Right lobe of liver (tissue), 6 donors: Measurements from ENCODE around the gene CTIF. TPM values are rescaled to one million over a fixed set of nuclear protein-coding genes. Genes with fewer than 3 reads are reported as not detected.

Experiments used
- ATAC-seq, 4 donors: fragments of 200-7000 bp; cut with Tn5 transposase; one replicate each; pipeline ENCODE4 v1.9.1; 2020; ENCODE audit warnings: mild to moderate bottlenecking in 4 of 4, moderate library complexity in 4 of 4
- DNase-seq, 3 donors: peaks; one replicate each; pipeline ENCODE4 v3.0.0-alpha.2; 2020
- H3K27ac ChIP-seq, 3 donors: fragments of 200-600 bp; one replicate each; pipeline ENCODE4 v1.8.0; 2022
- H3K27me3 ChIP-seq, 2 donors: fragments of 200-600 bp; one replicate each; pipeline ENCODE4 v1.8.0; 2022
- H3K36me3 ChIP-seq, 4 donors: fragments of 200-600 bp; sonication (generic) in 1 of 4; one replicate each; pipeline versions ENCODE4 v1.5.1 to v1.8.0; 2017 to 2022; ENCODE audit warnings: control low read depth in 1 of 4
- H3K4me1 ChIP-seq, 4 donors: fragments of 200-600 bp; sonication (generic) in 1 of 4; one replicate each; pipeline versions ENCODE4 v1.5.1 to v1.8.0; 2017 to 2022; ENCODE audit warnings: control low read depth in 1 of 4
- H3K4me3 ChIP-seq, 3 donors: fragments of 200-600 bp; one replicate each; pipeline ENCODE4 v1.8.0; 2022
- H3K9me3 ChIP-seq, 4 donors: fragments of 200-600 bp; sonication (generic) in 1 of 4; one replicate each; pipeline versions ENCODE4 v1.5.1 to v1.8.0; 2017 to 2022; ENCODE audit warnings: control low read depth in 1 of 4
- POLR2A ChIP-seq: fragments of 450-650 bp; IDR thresholded peaks from one replicate; pipeline ENCODE4 v1.6.1; 2017; ENCODE audit warnings: antibody characterized with exemption, mild to moderate bottlenecking
- WGBS: methylation state at CpG from one replicate; pipeline ENCODE4 v1.1.6; 2018; ENCODE audit warnings: low coverage, low lambda C conversion rate; ENCODE audit not compliant: insufficient coverage; ENCODE audit errors: missing lambda C conversion rate; 5-methylcytosine and 5-hydroxymethylcytosine counted together
- intact Hi-C, 2 donors: fragments of 100-400 bp; cut with DNase I; formaldehyde crosslinking; loops; one replicate each; pipeline versions ENCODE4 v1.11.2 to v1.14.1; 2022
- total RNA-seq, 6 experiments: library from RNA; depleted of rRNA in 2 of 6; stranded (reverse); fragments of >200 nt in 2 of 6; fragmentation: NEBNext Ultra II Directional in 3 of 6; extraction: Animal tissue kit (Norgen Biotek cat#: 25700) in 3 of 6; gene quantifications; one replicate each; pipeline versions ENCODE4 v1.1.0 to v1.2.4, GENCODE V29; 2016 to 2023
- TF ChIP-seq, protein P1 (sequence below), 4 donors: fragments of 200-600 bp in 3 of 4; fragments of 450-650 bp in 1 of 4; IDR thresholded peaks; one replicate each; pipeline versions ENCODE4 v1.5.1 to v1.8.0; 2016 to 2022; ENCODE audit warnings: antibody characterized with exemption in 4 of 4, mild to moderate bottlenecking in 2 of 4
- donor health status: DM: no; HTN: yes; CAD: no.
- donor health status: DM: no; HTN: no; CAD: no.
- donor health status: DM: no; HTN: no; CAD: no.
- donor health status: DM: no; HTN: yes; CAD: no.
- donor health status: DM: no; HTN: yes; CAD: no.

Gene CTIF
- total RNA-seq, 6 experiments from 2014 or later: 29.0 to 60.6 (median 43.1) TPM

- H3K4me1 ChIP-seq: no peaks in the 10 kb centered on the region
- intact Hi-C loops: no loop called here
- H3K36me3 ChIP-seq: peaks cover 0 to 6% (median 0%) of the 10 kb centered on the region in 4 donors
- H3K27me3 ChIP-seq: no peaks in the 10 kb centered on the region
- no peak overlapping the region for H3K27ac ChIP-seq
- H3K9me3 ChIP-seq: no peaks in the 10 kb centered on the region
- H3K4me3 ChIP-seq: no peak overlapping the region
- DNase-seq: no peak
- TF ChIP-seq, protein P1, sequence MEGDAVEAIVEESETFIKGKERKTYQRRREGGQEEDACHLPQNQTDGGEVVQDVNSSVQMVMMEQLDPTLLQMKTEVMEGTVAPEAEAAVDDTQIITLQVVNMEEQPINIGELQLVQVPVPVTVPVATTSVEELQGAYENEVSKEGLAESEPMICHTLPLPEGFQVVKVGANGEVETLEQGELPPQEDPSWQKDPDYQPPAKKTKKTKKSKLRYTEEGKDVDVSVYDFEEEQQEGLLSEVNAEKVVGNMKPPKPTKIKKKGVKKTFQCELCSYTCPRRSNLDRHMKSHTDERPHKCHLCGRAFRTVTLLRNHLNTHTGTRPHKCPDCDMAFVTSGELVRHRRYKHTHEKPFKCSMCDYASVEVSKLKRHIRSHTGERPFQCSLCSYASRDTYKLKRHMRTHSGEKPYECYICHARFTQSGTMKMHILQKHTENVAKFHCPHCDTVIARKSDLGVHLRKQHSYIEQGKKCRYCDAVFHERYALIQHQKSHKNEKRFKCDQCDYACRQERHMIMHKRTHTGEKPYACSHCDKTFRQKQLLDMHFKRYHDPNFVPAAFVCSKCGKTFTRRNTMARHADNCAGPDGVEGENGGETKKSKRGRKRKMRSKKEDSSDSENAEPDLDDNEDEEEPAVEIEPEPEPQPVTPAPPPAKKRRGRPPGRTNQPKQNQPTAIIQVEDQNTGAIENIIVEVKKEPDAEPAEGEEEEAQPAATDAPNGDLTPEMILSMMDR (IDR thresholded peaks at IDR 0.05): no peak
- no peak for TF ChIP-seq POLR2A
- ATAC-seq: peak; percentile 26 to 54 (median 46)
- WGBS: no CpG with 5 or more reads among the region's 7 CpGs
These were observed 327.4 kb downstream of the CTIF start for GRCh38 chr18:48866028-48866733.

GRCh38 chr18:48866856-48867255 is 328.0 kb downstream of the CTIF start:
- intact Hi-C loops: no loop called here
- Histone ChIP-seq H3K27me3 (no peaks in the 10 kb centered on the region), H3K4me3 (no peak overlapping the region), H3K36me3 (peaks cover 0 to 5% (median 0%) of the 10 kb centered on the region in 4 donors), H3K9me3 (no peaks in the 10 kb centered on the region), H3K27ac (no peak overlapping the region), H3K4me1 (no peaks in the 10 kb centered on the region)
- DNase-seq: no peak
- no peak for ATAC-seq
- WGBS: no CpG with 5 or more reads among the region's 1 CpG
- no peak for TF ChIP-seq POLR2A
- TF ChIP-seq, protein P1 (IDR thresholded peaks at IDR 0.05): no peak

DNA sequence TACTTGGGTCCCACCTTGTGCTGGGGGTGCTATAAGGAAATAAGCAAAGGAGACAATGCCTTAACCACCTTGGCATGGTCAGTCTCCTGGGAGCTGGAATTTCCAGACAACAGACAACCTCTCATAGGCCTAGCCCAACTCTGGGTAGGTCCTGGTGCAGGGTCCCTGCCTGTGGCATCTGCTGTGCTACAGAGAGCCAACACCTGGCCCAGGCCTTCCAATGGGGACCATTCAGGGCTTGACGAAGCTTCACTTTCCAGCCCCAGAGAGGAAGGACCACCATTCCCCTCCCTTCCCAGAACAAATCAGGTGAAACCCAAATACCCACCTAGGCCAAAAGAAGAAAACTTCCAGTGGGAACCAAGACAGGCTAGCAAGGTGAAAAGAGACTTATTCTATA is 329.1 kb downstream of the CTIF start:
- Histone ChIP-seq H3K36me3 (no peaks in the 10 kb centered on the region), H3K27ac (no peak overlapping the region)
- ATAC-seq: no peak

DNA sequence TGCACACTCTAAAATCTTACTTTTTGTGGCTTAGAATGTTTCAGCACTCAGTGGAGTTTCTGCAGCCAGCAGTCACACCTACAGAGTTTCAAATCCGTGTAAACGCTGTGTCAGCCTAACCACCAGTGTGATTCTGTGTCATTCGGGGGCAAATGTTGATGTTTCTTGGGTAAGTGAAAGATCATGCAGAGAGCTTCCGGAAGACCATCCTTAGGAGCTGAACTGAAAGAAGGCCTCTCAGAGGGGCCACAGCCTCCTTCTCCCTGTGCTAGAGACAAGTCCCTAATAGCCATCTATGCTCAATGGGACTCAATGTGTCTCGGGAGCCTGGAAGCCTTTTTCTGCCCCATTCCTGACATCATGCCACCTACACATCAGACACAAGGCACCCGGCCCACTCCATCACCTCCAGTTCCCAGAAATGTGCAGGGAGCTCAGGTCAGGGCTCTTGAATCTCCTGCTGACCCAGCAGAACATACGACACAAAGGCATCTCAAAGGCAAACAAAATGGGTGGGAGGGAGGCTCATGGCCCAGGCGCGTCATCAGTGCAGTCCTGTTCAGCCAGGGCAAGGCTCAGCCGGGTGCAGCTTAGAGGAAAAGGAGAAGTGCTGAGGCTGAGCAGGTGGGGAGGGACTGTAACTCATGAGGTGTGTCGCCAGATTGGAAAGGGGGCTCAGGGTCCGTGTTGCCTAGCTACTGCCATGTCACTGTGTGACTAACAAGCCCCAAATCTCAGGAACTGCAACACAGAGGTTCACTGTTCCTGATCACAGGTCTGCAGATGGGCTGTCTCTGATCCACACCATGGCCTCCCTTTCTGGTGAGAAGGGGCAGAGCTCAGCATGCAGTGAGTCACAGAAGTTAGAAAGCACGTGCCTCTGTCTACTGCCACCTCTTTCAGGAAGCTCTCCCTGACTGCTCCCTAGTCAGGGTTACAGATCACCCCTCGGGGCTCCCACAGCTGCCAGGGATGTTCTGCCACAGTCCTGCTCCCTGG is 329.9 kb downstream of the CTIF start:
- H3K27me3 ChIP-seq: no peaks in the 10 kb centered on the region
- no peak overlapping the region for H3K4me3 ChIP-seq
- no peaks in the 10 kb centered on the region for H3K9me3 ChIP-seq
- WGBS: 55% methylated on average over 9 of the region's 14 CpGs
- intact Hi-C loops: no loop called here
- DNase-seq (no peak), ATAC-seq (peak in 3 of 4 donors; percentile 30 to 47 (median 32))
- no peak overlapping the region for H3K27ac ChIP-seq
- H3K36me3 ChIP-seq: no peaks in the 10 kb centered on the region
- TF ChIP-seq, protein P1 (IDR thresholded peaks at IDR 0.05): no peak
- no peak for TF ChIP-seq POLR2A
- H3K4me1 ChIP-seq: no peaks in the 10 kb centered on the region

More for the DNA sequence above, 329.1 kb downstream of the CTIF start:
- intact Hi-C loops: no loop called here
- H3K9me3 ChIP-seq: no peaks in the 10 kb centered on the region
- H3K27me3 ChIP-seq: no peaks in the 10 kb centered on the region
- TF ChIP-seq, protein P1 (IDR thresholded peaks at IDR 0.05): no peak
- TF ChIP-seq POLR2A: no peak
- no peak for DNase-seq
- H3K4me1 ChIP-seq: no peaks in the 10 kb centered on the region
- no CpG with 5 or more reads among the region's 1 CpG for WGBS
- no peak overlapping the region for H3K4me3 ChIP-seq
